ENCODE measurements around the gene MYO1G. TPM values are rescaled to one million over a fixed set of nuclear protein-coding genes. Genes with fewer than 3 reads are reported as not detected.

MYO1G gene
- total RNA-seq, 1 experiment from 2014 or later, result 0.46 TPM

GRCh38 chr7:44975331-44976039, 3.3 kb downstream of the MYO1G start:
- Mint-ChIP-seq H3K36me3 (no peaks in the 10 kb centered on the region; the same call in 1 of the 2 replicates), H3K4me3 (no peak overlapping the region), H3K4me1 (no peaks in the 10 kb centered on the region), H3K9me3 (no peaks in the 10 kb centered on the region), H3K27me3 (ENCODE audit: low read depth) (no peaks in the 10 kb centered on the region; the same call in 1 of the 2 replicates), H3K27ac (no peak overlapping the region)
- no peak for DNase-seq (ENCODE audit: low spot score)
- no peak for TF ChIP-seq NR3C1 (CRISPR knock-in tag; conservative IDR thresholded peaks at IDR 0.05; ENCODE audit: low read depth)
- ChIA-PET POLR2A (no interaction called here), CTCF (interaction anchor here (2.2 to 3.3 kb wide), 2 partner anchors 12 to 113 kb away, joined by 21 to 38 read pairs; partner anchors contain the start of gene NACAD)
- ATAC-seq, result no peak

- Mint-ChIP-seq H3K4me3 (no peak overlapping the region), H3K9me3 (no peaks in the 10 kb centered on the region)
- CTCF ChIA-PET, result interaction anchor here (1.2 to 3.3 kb wide), 18 partner anchors 8 to 169 kb away, joined by 3 to 139 read pairs (median 10); partner anchors contain the start of genes CCM2, H2AZ2, NACAD and TBRG4
These were observed 4.3 kb downstream of the MYO1G start for GRCh38 chr7:44974549-44974948.

More at GRCh38 chr7:44974549-44974948, 4.3 kb downstream of the MYO1G start:
- no peak for DNase-seq (ENCODE audit: low spot score)
- no peaks in the 10 kb centered on the region; the same call in 1 of the 2 replicates for H3K27me3 Mint-ChIP-seq (ENCODE audit: low read depth)
- no peaks in the 10 kb centered on the region for H3K4me1 Mint-ChIP-seq
- no peak for ATAC-seq
- no peak for TF ChIP-seq NR3C1 (CRISPR knock-in tag; conservative IDR thresholded peaks at IDR 0.05; ENCODE audit: low read depth)
- TF ChIP-seq ARID4B (CRISPR knock-in tag; IDR thresholded peaks at IDR 0.05; ENCODE audit: borderline replicate concordance), result no peak
- TF ChIP-seq KAT7 (CRISPR knock-in tag; IDR thresholded peaks at IDR 0.05; ENCODE audit: borderline replicate concordance), result no peak
- TF ChIP-seq SOX15 (CRISPR knock-in tag; IDR thresholded peaks at IDR 0.05), result no peak
- no peak for TF ChIP-seq NR2C2 (CRISPR knock-in tag; IDR thresholded peaks at IDR 0.05)
- no peak for TF ChIP-seq GRHL2 (CRISPR knock-in tag; IDR thresholded peaks at IDR 0.05; ENCODE audit: insufficient replicate concordance, severe bottlenecking)
- no peak for TF ChIP-seq TP53 (CRISPR knock-in tag; IDR thresholded peaks at IDR 0.05)
- TF ChIP-seq E2F1 (CRISPR knock-in tag; IDR thresholded peaks at IDR 0.05), result no peak
- TF ChIP-seq ZNF232 (CRISPR knock-in tag; IDR thresholded peaks at IDR 0.05), result no peak
- no peak for TF ChIP-seq CBFB (CRISPR knock-in tag; IDR thresholded peaks at IDR 0.05; ENCODE audit: low read depth)
- TF ChIP-seq ZMAT4 (CRISPR knock-in tag; IDR thresholded peaks at IDR 0.05), result no peak
- no peak for TF ChIP-seq E2F4 (CRISPR knock-in tag; IDR thresholded peaks at IDR 0.05; ENCODE audit: borderline replicate concordance, low read depth)
- TF ChIP-seq, protein P1, sequence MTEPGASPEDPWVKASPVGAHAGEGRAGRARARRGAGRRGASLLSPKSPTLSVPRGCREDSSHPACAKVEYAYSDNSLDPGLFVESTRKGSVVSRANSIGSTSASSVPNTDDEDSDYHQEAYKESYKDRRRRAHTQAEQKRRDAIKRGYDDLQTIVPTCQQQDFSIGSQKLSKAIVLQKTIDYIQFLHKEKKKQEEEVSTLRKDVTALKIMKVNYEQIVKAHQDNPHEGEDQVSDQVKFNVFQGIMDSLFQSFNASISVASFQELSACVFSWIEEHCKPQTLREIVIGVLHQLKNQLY (CRISPR knock-in tag; IDR thresholded peaks at IDR 0.05), result no peak
- no peak for TF ChIP-seq ZNF138 (CRISPR knock-in tag; conservative IDR thresholded peaks at IDR 0.05)
- TF ChIP-seq MYBL2 (CRISPR knock-in tag; IDR thresholded peaks at IDR 0.05), result no peak
- TF ChIP-seq HMGXB4 (CRISPR knock-in tag; IDR thresholded peaks at IDR 0.05), result no peak
- TF ChIP-seq ZBTB21 (CRISPR knock-in tag; IDR thresholded peaks at IDR 0.05; ENCODE audit: borderline replicate concordance), result no peak
- TF ChIP-seq, protein P2, sequence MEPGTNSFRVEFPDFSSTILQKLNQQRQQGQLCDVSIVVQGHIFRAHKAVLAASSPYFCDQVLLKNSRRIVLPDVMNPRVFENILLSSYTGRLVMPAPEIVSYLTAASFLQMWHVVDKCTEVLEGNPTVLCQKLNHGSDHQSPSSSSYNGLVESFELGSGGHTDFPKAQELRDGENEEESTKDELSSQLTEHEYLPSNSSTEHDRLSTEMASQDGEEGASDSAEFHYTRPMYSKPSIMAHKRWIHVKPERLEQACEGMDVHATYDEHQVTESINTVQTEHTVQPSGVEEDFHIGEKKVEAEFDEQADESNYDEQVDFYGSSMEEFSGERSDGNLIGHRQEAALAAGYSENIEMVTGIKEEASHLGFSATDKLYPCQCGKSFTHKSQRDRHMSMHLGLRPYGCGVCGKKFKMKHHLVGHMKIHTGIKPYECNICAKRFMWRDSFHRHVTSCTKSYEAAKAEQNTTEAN (CRISPR knock-in tag; IDR thresholded peaks at IDR 0.05), result no peak
- H3K36me3 Mint-ChIP-seq, result no peaks in the 10 kb centered on the region
- H3K27ac Mint-ChIP-seq, result no peak overlapping the region
- POLR2A ChIA-PET, result no interaction called here
